A673 (cell line): ENCODE results near the gene SUMO1. TPM values are rescaled to one million over a fixed set of nuclear protein-coding genes. Genes with fewer than 3 reads are reported as not detected.

Experiments
- BruUV-seq: library from RNA; stranded (reverse); fragments of 400-500 nt; replicated peaks from 2 replicates; lab custom pipeline; 2021; lab: Mats Ljungman, UMichigan
- CTCF ChIA-PET: fragments of 300-600 bp; sonication (Branson Sonifier 250); formaldehyde crosslinking; loops from one replicate; lab custom pipeline; 2022; ENCODE audit warnings: antibody characterized with exemption; lab: Charles Lee
- POLR2A ChIA-PET: fragments of 300-600 bp; sonication (Branson Sonifier 250); formaldehyde crosslinking; loops from one replicate; lab custom pipeline; 2022; ENCODE audit warnings: antibody characterized with exemption; ENCODE audit not compliant: low non-redundant PET; lab: Charles Lee
- DNase-seq: peaks from one replicate; pipeline ENCODE4 v3.0.0-alpha.2; 2015; ENCODE audit warnings: low spot score
- H3K27ac ChIP-seq: fragments of 200-600 bp; sonication (generic); 2 replicates; pipeline ENCODE4 v1.5.1; 2016; ENCODE audit warnings: mixed run types, low read depth, mild to moderate bottlenecking, mixed read lengths, antibody characterized with exemption, low read length; ENCODE audit not compliant: poor library complexity, severe bottlenecking
- H3K27me3 ChIP-seq: fragments of 200-600 bp; sonication (generic); replicated peaks from 2 replicates; pipeline ENCODE4 v1.6.1; 2017; ENCODE audit warnings: mixed run types, low read depth, mild to moderate bottlenecking, mixed read lengths, antibody characterized with exemption, low read length; ENCODE audit not compliant: insufficient read depth, poor library complexity
- H3K36me3 ChIP-seq: fragments of 200-600 bp; sonication (generic); 2 replicates; pipeline ENCODE4 v1.6.1; 2016; ENCODE audit warnings: mixed run types, mild to moderate bottlenecking, mixed read lengths, antibody characterized with exemption, low read length; ENCODE audit not compliant: insufficient read depth, poor library complexity, severe bottlenecking
- H3K4me1 ChIP-seq: fragments of 200-600 bp; sonication (generic); 2 replicates; pipeline ENCODE4 v1.6.1; 2017; ENCODE audit warnings: mixed run types, mild to moderate bottlenecking, mixed read lengths, antibody characterized with exemption, low read length; ENCODE audit not compliant: insufficient read depth, poor library complexity, severe bottlenecking
- H3K4me3 ChIP-seq: fragments of 200-600 bp; sonication (generic); 2 replicates; pipeline ENCODE4 v1.5.1; 2016; ENCODE audit warnings: low read depth, mixed run types, mild to moderate bottlenecking, mixed read lengths, low read length; ENCODE audit not compliant: poor library complexity, severe bottlenecking
- H3K9me3 ChIP-seq: fragments of 200-600 bp; sonication (generic); 2 replicates; pipeline ENCODE4 v1.6.1; 2016; ENCODE audit warnings: mixed run types, low read depth, mild to moderate bottlenecking, mixed read lengths, antibody characterized with exemption, low read length; ENCODE audit not compliant: poor library complexity, severe bottlenecking
- CTCF ChIP-seq: fragments of 300-800, 200-600 bp; sonication (generic); conservative IDR thresholded peaks from 2 replicates; pipeline ENCODE4 v1.5.1; 2017; ENCODE audit warnings: low read depth, mild to moderate bottlenecking, antibody characterized with exemption, low read length, moderate library complexity, mixed read lengths
- EZH2 ChIP-seq: fragments of 200-600 bp; sonication (generic); IDR thresholded peaks from 2 replicates; pipeline ENCODE4 v1.6.1; 2017; ENCODE audit warnings: borderline replicate concordance, low read depth, mild to moderate bottlenecking, mixed read lengths, antibody characterized with exemption, low read length; ENCODE audit not compliant: poor library complexity, severe bottlenecking
- intact Hi-C: fragments of 100-400 bp; cut with micrococcal nuclease; formaldehyde crosslinking; loops from one replicate; pipeline ENCODE4 v1.10.0; 2022; ENCODE audit not compliant: unreplicated experiment
- total RNA-seq: library from RNA; stranded (reverse); gene quantifications from 2 replicates; pipeline ENCODE4 v1.2.3, GENCODE V29; 2021

SUMO1 gene
- total RNA-seq, 1 experiment from 2014 or later: 166 TPM

GRCh38 chr2:202201220-202202160, 36.9 kb downstream of the SUMO1 start:
- Histone ChIP-seq H3K27me3 (no peaks in the 10 kb centered on the region), H3K4me3 (no peak overlapping the region), H3K36me3 (peaks cover 3% of the 10 kb centered on the region), H3K9me3 (no peaks in the 10 kb centered on the region), H3K4me1 (no peaks in the 10 kb centered on the region), H3K27ac (no peak overlapping the region)
- intact Hi-C loops: no loop called here
- ChIA-PET POLR2A (no interaction called here), CTCF (no interaction called here)
- TF ChIP-seq EZH2 (no peak), CTCF (no peak)
- DNase-seq: no peak
- no TSS peak for BruUV-seq

DNA sequence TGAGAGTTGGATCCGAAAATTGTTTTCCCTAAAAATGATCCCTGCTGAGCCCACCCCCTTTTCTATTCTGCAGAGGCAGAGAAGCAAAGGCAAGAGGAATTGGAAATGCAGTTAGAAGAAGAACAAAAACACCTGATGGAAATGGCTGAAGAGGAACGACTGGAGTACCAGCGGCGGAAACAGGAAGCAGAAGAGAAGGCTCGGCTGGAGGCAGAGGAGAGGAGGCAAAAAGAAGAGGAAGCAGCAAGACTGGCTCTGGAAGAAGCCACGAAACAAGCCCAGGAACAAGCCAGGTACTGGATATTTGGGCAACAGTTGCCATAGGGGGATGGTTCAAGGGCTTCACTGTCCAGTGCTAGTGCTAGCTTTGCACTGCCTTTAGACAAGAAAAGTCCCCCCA, 41.7 kb downstream of the SUMO1 start:
- intact Hi-C loops: no loop called here
- no peak for DNase-seq
- no peaks in the 10 kb centered on the region for H3K4me1 ChIP-seq
- H3K36me3 ChIP-seq: no peaks in the 10 kb centered on the region
- BruUV-seq: no TSS peak
- H3K9me3 ChIP-seq: no peaks in the 10 kb centered on the region
- no peak overlapping the region for H3K27ac ChIP-seq
- ChIA-PET CTCF (no interaction called here), POLR2A (no interaction called here)
- TF ChIP-seq EZH2: no peak
- no peak for TF ChIP-seq CTCF
- H3K4me3 ChIP-seq: no peak overlapping the region
- H3K27me3 ChIP-seq: no peaks in the 10 kb centered on the region

GRCh38 chr2:202194418-202194817, 44.0 kb downstream of the SUMO1 start:
- CTCF ChIA-PET: no interaction called here
- BruUV-seq: no TSS peak

More at GRCh38 chr2:202194418-202194817, 44.0 kb downstream of the SUMO1 start:
- Histone ChIP-seq H3K4me3 (no peak overlapping the region), H3K27ac (no peak overlapping the region), H3K9me3 (no peaks in the 10 kb centered on the region), H3K27me3 (no peaks in the 10 kb centered on the region), H3K36me3 (no peaks in the 10 kb centered on the region), H3K4me1 (no peaks in the 10 kb centered on the region)
- no peak for DNase-seq
- TF ChIP-seq CTCF: no peak
- no peak for TF ChIP-seq EZH2
- intact Hi-C loops: no loop called here
- POLR2A ChIA-PET: no interaction called here
